Omental fat pad (tissue), 4 donors: ENCODE results near the gene RPL13A. TPM values are rescaled to one million over a fixed set of nuclear protein-coding genes. Genes with fewer than 3 reads are reported as not detected.

Experiments
- ATAC-seq: fragments of 150-250 bp; one replicate; pipeline ENCODE4 v1.9.1; 2016; ENCODE audit warnings: mild to moderate bottlenecking, moderate library complexity; ENCODE audit not compliant: low FRiP score
- DNase-seq: peaks from one replicate; pipeline ENCODE4 v3.0.0-alpha.2; 2019; ENCODE audit warnings: low spot score
- total RNA-seq, 4 donors: library from RNA; depleted of rRNA; stranded (reverse); fragments of >200 nt; gene quantifications; one replicate each; pipeline ENCODE4 v1.1.0, GENCODE V29; 2016
- TF ChIP-seq, protein P1 (sequence below), 3 donors: fragments of 450-650 bp; IDR thresholded peaks; one replicate each; pipeline ENCODE4 v1.5.1; 2016 to 2017; ENCODE audit warnings: antibody characterized with exemption in 3 of 3, mild to moderate bottlenecking in 3 of 3, moderate library complexity in 2 of 3

Gene RPL13A
- total RNA-seq, 4 donors from 2014 or later, result 2,551 to 3,862 (median 3,160) TPM

DNA sequence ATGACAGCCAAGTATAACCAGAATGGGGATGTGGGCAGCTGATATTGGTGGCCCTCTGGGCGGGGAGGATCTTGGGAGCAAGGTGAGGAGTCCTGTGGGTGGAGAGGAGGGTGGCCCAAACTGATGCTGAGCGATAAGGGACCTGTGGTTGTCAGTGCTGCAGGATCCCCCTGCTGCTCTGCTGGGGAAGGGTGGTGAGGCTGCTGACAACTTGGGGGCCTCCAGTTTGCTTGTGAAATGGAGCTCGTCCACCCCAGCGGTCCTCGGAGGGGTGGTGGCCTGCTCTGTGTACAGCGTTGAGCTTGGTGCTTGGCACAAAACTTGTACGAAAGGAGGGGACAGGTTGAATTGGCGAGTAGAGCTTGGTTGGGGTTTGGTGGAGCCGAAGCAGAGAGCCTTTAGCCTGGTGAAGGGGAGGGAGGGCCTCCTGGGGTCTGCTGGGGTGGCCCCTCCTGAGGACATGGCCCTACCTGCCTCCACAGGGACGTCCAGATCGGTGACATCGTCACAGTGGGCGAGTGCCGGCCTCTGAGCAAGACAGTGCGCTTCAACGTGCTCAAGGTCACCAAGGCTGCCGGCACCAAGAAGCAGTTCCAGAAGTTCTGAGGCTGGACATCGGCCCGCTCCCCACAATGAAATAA is 11.7 kb downstream of the RPL13A start:
- TF ChIP-seq, protein P1, sequence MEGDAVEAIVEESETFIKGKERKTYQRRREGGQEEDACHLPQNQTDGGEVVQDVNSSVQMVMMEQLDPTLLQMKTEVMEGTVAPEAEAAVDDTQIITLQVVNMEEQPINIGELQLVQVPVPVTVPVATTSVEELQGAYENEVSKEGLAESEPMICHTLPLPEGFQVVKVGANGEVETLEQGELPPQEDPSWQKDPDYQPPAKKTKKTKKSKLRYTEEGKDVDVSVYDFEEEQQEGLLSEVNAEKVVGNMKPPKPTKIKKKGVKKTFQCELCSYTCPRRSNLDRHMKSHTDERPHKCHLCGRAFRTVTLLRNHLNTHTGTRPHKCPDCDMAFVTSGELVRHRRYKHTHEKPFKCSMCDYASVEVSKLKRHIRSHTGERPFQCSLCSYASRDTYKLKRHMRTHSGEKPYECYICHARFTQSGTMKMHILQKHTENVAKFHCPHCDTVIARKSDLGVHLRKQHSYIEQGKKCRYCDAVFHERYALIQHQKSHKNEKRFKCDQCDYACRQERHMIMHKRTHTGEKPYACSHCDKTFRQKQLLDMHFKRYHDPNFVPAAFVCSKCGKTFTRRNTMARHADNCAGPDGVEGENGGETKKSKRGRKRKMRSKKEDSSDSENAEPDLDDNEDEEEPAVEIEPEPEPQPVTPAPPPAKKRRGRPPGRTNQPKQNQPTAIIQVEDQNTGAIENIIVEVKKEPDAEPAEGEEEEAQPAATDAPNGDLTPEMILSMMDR (IDR thresholded peaks at IDR 0.05), result no peak
- DNase-seq (no peak), ATAC-seq (no peak)

DNA sequence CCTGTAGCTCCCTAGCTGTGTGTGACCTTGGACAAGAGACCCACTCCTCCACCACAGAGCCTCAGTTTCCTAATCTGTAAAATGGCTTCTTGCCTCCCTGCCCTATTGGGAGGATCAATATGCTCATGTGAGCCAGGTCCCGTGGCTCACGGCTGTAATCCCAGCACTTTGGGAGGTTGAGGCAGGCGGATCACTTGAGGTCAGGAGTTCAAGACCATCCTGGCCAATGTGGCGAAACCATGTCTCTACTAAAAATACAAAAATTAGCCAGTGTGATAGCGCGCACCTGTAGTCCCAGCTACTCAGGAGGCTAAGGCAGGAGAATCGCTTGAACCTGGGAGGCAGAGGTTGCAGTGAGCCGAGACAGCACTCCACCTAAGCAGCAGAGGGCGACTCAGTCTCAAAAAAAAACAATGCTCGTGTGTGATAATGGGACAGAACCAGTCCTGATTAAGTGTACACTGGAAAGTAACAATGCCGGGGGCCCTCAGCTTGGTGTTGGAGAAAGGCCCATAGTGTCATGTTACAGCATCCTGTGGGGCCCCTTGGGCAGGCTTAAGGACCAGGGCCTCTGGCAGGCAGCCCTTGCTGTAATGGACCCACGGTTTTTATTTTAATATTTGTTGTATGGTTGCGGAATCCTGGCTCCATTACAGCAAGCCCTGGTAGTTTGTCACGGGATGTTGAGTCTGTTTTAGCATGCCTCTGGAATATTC is 15.6 kb downstream of the RPL13A start:
- no peak for DNase-seq
- no peak for ATAC-seq
- TF ChIP-seq, protein P1 (IDR thresholded peaks at IDR 0.05), result peak in 1 of 3 donors; percentile 2

DNA sequence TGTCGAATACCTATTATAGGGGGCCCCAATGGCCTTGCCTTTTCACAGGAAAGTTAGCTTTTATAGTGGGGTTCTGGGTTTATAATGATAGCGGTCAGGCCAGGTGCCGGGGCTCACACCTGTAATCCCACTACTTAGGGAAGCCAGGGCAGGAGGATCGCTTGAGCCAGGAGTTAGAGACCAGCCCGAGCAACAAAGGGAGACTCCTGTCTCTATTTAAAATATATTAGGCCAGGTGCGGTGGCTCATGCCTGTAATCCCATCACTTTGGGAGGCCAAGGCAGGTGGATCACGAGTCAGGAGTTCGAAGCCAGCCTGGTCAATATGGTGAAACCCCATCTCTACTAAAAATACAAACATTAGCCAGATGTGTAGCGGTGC is 16.2 kb downstream of the RPL13A start:
- ATAC-seq, result no peak
- TF ChIP-seq, protein P1 (IDR thresholded peaks at IDR 0.05), result no peak
- DNase-seq, result no peak

DNA sequence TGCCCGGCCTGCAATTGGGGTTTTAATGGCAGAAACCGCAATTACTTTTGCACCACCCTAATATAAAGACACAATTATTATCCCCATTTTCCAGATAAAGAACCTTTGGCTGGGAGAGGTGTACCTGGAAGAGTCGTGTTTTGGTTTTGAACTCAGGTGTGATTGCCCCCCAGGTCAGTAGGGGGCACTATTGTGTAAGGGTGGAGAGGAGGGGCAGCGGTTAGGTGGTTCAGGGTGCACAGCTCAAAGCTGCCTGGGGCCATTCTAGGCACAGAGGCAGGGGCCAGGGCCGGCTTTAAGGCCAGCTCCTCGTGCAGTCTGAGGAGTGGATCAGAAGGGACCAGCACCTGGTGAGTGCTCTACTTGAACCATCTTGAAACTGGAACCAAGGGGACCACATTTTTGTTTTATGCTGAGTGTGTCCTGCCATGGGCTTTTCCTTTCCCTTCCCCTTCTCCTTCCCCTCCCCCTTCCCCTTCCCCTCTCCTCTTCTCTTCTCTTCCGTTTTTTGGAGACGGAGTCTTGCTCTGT is 19.2 kb downstream of the RPL13A start:
- ATAC-seq (no peak), DNase-seq (no peak)
- TF ChIP-seq, protein P1 (IDR thresholded peaks at IDR 0.05), result peak in 1 of 3 donors; percentile 4

DNA sequence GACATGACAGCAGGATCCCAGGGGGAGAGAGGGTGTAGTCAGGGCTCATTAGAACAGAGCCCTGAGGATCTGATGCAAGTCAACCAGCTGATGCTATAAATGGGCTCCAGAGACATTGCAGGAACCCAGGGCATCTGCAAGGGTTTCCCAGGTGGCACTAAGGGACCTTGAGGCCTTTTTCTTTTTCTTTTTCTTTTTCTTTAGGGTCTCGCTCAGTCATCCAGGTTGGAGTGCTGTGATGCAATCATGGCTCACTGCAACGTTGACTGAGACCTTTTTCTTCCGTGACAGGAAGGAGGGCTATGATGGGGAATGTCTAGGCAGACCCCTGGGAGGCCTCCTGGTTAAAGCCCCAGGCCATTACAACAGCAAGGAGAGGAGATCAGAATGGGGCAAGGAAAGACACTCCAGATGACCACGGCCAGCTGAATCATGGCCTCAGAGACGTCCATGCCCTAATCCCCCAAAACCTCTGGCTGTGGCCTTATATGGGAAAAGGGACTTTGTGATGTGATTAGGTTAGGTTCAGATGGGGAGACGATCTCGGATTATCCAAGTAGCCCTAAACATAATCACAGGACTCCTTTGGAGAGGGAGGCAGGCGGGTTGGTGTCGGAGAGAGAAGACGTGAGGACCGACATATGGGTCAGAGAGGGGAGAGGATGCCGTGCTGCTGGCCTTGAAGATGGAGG is 20.5 kb downstream of the RPL13A start:
- no peak for DNase-seq
- no peak for ATAC-seq
- TF ChIP-seq, protein P1 (IDR thresholded peaks at IDR 0.05), result no peak

DNA sequence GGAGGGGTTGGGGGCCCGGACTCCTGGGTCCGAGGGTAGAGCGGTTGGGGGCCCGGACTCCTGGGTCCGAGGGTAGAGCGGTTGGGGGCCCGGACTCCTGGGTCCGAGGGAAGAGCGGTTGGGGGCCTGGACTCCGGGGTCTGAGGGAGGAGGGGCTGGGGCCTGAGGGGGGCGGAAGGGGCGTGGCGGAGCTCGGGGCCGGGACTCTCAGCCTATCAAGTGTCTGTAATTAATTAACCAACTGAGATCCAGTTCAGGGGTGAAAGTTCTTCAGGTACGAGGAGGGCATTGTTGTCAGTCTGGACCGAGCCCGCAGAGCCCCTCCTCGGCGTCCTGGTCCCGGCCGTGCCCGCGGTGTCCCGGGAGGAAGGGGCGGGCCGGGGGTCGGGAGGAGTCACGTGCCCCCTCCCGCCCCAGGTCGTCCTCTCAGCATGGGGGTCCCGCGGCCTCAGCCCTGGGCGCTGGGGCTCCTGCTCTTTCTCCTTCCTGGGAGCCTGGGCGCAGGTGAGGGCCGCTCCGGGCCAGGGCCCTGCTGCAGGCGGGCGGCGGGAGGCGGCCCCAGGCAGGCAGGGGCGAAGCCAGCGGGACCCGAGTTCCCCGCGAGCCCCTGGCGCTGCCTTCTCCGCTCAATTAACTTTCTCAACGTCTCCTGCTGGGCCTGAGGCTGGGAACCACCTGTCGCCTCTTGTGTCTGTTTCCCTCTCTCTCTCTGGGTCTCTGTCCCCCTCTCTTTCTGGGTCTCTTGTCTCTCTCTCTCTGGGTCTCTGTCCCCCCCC is 25.8 kb downstream of the RPL13A start:
- TF ChIP-seq, protein P1 (IDR thresholded peaks at IDR 0.05), result no peak
- DNase-seq, result no peak
- ATAC-seq, result peak; percentile 45
